Esophagus squamous epithelium (tissue), 5 donors: ENCODE results near the gene RASGRP4. TPM values are rescaled to one million over a fixed set of nuclear protein-coding genes. Genes with fewer than 3 reads are reported as not detected.

Source experiments
- DNase-seq: peaks from one replicate; lab custom pipeline; 2025; lab: John Stamatoyannopoulos, UW
- H3K27ac ChIP-seq, 4 donors: fragments of 200-600 bp; sonication (generic); one replicate each; pipeline ENCODE4 v1.5.1; 2016 to 2019; ENCODE audit warnings: mild to moderate bottlenecking in 1 of 4
- H3K27me3 ChIP-seq, 4 donors: fragments of 200-600 bp; sonication (generic); 1 replicate in 3 of 4; 2 replicates in 1 of 4; pipeline versions ENCODE4 v1.5.1 to v1.6.0; 2017 to 2021; ENCODE audit warnings: antibody characterized with exemption in 1 of 4
- H3K36me3 ChIP-seq, 3 donors: fragments of 200-600 bp; sonication (generic); one replicate each; pipeline ENCODE4 v1.5.1; 2016 to 2019
- H3K4me1 ChIP-seq, 3 donors: fragments of 200-600 bp; sonication (generic); one replicate each; pipeline ENCODE4 v1.5.1; 2017 to 2019
- H3K4me3 ChIP-seq, 4 donors: fragments of 200-600 bp; sonication (generic); 1 replicate in 3 of 4; 2 replicates in 1 of 4; pipeline ENCODE4 v1.5.1; 2016 to 2019; ENCODE audit warnings: mild to moderate bottlenecking in 2 of 4, moderate library complexity in 1 of 4
- H3K9me3 ChIP-seq, 3 donors: fragments of 200-600 bp; sonication (generic); one replicate each; pipeline ENCODE4 v1.5.1; 2016 to 2019
- POLR2A ChIP-seq, 4 donors: fragments of 450-650 bp; IDR thresholded peaks; one replicate each; pipeline ENCODE4 v1.6.1; 2017; ENCODE audit warnings: antibody characterized with exemption in 4 of 4, mild to moderate bottlenecking in 4 of 4, moderate library complexity in 3 of 4
- WGBS, 2 donors: methylation state at CpG; one replicate each; pipeline ENCODE4 v1.1.5; 2018; 5-methylcytosine and 5-hydroxymethylcytosine counted together
- intact Hi-C: fragments of 100-400 bp; cut with DNase I; formaldehyde crosslinking; loops from one replicate; pipeline ENCODE4 v1.15.0; 2022
- total RNA-seq, 4 donors: library from RNA; depleted of rRNA; stranded (reverse); fragments of >200 nt; gene quantifications; one replicate each; pipeline ENCODE4 v1.1.0, GENCODE V29; 2016
- TF ChIP-seq, protein P1 (sequence below), 6 experiments: fragments of 450-650 bp in 4 of 6; fragments of 200-600 bp in 2 of 6; sonication (generic) in 2 of 6; IDR thresholded peaks; one replicate each; pipeline ENCODE4 v1.5.1; 2016 to 2019; ENCODE audit warnings: antibody characterized with exemption in 6 of 6, mild to moderate bottlenecking in 4 of 6, moderate library complexity in 4 of 6
- donor health status: DM: yes; HTN: yes; CAD: no.

RASGRP4 gene
- total RNA-seq, 4 donors from 2014 or later = 0.35 to 4.2 (median 0.64) TPM; not detected in 1

DNA sequence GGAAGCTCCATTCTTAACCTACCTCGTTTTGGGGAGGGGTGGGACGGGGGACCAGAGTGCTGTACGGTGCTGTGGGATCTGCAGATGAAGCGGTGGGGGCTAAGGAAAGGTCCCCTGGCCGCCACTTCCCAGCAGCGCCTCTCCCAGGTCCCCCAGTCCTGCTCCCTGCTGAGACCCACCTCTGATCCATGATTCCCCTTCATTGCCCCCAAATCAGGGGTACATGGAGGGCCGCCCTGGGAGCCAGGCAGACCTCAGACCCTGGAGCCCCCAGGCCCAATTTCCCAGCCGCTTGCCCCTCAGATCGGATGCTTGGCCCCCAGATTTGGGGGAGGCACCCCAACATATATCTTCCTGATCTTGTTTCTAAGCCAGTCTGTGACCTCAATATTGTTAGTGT lies 26.9 kb downstream of the RASGRP4 start:
- intact Hi-C loops = no loop called here
- DNase-seq = no peak
- no peaks in the 10 kb centered on the region for H3K9me3 ChIP-seq
- no peak for TF ChIP-seq POLR2A (IDR thresholded peaks at IDR 0.05)
- TF ChIP-seq, protein P1, sequence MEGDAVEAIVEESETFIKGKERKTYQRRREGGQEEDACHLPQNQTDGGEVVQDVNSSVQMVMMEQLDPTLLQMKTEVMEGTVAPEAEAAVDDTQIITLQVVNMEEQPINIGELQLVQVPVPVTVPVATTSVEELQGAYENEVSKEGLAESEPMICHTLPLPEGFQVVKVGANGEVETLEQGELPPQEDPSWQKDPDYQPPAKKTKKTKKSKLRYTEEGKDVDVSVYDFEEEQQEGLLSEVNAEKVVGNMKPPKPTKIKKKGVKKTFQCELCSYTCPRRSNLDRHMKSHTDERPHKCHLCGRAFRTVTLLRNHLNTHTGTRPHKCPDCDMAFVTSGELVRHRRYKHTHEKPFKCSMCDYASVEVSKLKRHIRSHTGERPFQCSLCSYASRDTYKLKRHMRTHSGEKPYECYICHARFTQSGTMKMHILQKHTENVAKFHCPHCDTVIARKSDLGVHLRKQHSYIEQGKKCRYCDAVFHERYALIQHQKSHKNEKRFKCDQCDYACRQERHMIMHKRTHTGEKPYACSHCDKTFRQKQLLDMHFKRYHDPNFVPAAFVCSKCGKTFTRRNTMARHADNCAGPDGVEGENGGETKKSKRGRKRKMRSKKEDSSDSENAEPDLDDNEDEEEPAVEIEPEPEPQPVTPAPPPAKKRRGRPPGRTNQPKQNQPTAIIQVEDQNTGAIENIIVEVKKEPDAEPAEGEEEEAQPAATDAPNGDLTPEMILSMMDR (IDR thresholded peaks at IDR 0.05) = no peak
- H3K4me1 ChIP-seq = peaks cover 7 to 36% (median 14%) of the 10 kb centered on the region in 3 donors
- WGBS, 2 donors = 62 to 82% methylated on average over 4 to 5 of the region's 9 CpGs
- no peak overlapping the region for H3K4me3 ChIP-seq
- H3K27ac ChIP-seq = no peak overlapping the region
- H3K27me3 ChIP-seq = peaks cover 0 to 69% (median 2%) of the 10 kb centered on the region in 4 donors
- no peaks in the 10 kb centered on the region for H3K36me3 ChIP-seq

DNA sequence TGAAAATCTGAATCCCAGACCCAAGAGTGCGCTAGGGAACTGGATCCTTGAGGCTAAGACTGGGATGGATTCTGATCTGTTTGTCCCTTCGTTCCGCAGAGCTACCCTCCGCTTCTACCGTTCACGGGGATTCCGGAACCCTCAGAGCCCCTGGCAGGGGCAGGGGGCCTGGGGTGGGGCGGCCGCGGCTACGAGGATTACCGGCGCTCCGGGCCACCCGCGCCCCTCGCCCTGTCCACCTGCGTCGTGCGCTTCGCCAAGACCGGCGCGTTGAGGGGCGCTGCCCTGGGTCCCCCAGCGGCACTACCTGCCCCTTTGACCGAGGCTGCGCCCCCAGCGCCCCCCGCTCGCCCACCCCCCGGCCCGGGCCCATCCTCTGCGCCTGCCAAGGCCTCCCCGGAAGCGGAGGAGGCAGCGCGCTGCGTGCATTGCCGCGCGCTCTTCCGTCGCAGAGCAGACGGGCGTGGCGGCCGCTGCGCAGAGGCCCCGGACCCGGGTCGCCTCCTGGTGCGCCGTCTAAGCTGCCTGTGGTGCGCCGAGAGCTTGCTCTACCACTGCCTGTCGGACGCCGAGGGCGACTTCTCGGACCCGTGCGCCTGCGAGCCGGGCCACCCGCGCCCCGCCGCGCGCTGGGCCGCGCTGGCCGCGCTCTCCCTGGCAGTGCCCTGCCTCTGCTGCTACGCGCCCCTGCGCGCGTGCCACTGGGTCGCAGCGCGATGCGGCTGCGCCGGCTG lies 30.5 kb downstream of the RASGRP4 start:
- Histone ChIP-seq H3K27ac (peak overlapping the region in 3 of 4 donors; percentile 12 to 55 (median 38)), H3K36me3 (no peaks in the 10 kb centered on the region), H3K4me3 (peak overlapping the region; percentile 30 to 60 (median 42)), H3K27me3 (peaks cover 0 to 73% (median 2%) of the 10 kb centered on the region in 4 donors), H3K4me1 (peaks cover 4 to 25% (median 4%) of the 10 kb centered on the region in 3 donors), H3K9me3 (no peaks in the 10 kb centered on the region)
- WGBS, 2 donors = 23 to 29% methylated on average over 13 to 26 of the region's 86 CpGs
- no peak for DNase-seq
- intact Hi-C loops = no loop called here
- TF ChIP-seq, protein P1 (IDR thresholded peaks at IDR 0.05) = no peak
- peak in 1 of 4 donors; percentile 32 for TF ChIP-seq POLR2A (IDR thresholded peaks at IDR 0.05)

DNA sequence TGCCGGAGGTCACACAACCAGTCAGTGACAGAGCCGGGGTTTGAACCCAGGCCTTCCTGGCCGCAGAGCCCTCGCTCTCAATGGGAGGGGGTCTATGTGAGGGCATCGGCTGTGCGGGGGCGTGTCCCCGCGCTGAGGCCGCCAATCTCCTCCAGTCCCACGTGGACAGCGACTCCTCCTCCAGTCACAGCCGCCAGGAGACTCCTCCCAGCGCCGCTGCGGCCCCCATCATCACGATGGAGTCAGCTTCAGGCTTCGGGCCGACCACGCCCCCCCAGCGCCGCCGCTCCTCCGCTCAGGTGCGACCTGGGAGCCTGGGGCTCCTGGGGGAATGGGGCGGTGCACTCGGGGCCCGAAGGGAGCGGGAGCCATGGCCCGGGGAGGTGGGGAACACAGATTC lies 31.5 kb downstream of the RASGRP4 start:
- intact Hi-C loops = no loop called here
- TF ChIP-seq POLR2A (IDR thresholded peaks at IDR 0.05) = peak in 1 of 4 donors; percentile 16
- TF ChIP-seq, protein P1 (IDR thresholded peaks at IDR 0.05) = no peak
- DNase-seq = no peak
- WGBS, 2 donors = 15 to 44% methylated on average over 2 to 7 of the region's 30 CpGs
- Histone ChIP-seq H3K36me3 (no peaks in the 10 kb centered on the region), H3K9me3 (no peaks in the 10 kb centered on the region), H3K27ac (no peak overlapping the region), H3K4me1 (peaks cover 5 to 32% (median 6%) of the 10 kb centered on the region in 3 donors), H3K27me3 (peaks cover 0 to 70% (median 0%) of the 10 kb centered on the region in 4 donors), H3K4me3 (peak overlapping the region in 3 of 4 donors; percentile 33 to 60 (median 50))

DNA sequence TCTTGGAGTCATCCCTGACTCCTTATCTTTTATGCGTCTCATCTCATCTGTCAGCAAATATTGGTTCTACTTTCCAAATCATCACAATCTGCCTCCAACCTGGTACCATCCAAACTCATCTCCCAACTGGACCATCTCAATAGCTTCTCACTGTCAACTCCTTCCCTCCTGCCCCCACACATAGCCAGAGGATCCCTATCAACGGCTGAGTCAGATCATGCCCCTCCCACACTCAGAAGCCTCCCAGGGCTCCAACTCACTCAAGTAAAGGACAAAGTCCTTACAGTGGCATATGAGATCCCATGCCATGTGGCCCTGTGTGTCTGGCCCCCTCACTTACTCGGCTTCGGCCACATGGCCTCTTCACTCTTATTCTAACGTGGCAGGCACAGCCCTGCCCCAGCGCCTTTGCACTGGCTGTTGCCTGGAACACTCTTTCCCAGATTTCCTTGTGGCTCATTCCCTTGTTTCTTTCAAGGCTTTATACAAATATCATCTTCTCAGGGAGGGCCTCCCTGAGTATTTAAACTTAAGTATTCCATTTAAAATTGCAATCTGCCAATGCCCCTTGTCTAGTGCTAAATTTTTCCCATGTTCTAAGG lies 33.2 kb downstream of the RASGRP4 start:
- WGBS, 2 donors = 71 to 73% methylated on average over 6 of the region's 6 CpGs
- Histone ChIP-seq H3K4me3 (no peak overlapping the region), H3K9me3 (no peaks in the 10 kb centered on the region), H3K36me3 (no peaks in the 10 kb centered on the region), H3K27me3 (peaks cover 0 to 69% (median 0%) of the 10 kb centered on the region in 4 donors), H3K27ac (no peak overlapping the region), H3K4me1 (peaks cover 19 to 49% (median 22%) of the 10 kb centered on the region in 3 donors)
- no peak for DNase-seq
- TF ChIP-seq, protein P1 (IDR thresholded peaks at IDR 0.05) = no peak
- TF ChIP-seq POLR2A (IDR thresholded peaks at IDR 0.05) = no peak
- intact Hi-C loops = no loop called here
